NCI-H446 (cell line): ENCODE data around the gene TAP2.
"Not testable (repeated sequence)": the region's sequence is repeated elsewhere in the genome, so short reads cannot be mapped to it uniquely, and the experiment has no call there.

Experiments
- DNase-seq, 2 experiments: peaks; one replicate each; lab custom pipeline; 2025; lab: John Stamatoyannopoulos, UW

TAP2 gene

GRCh38 chr6:32838114-32838958 lies at the start of gene TAP2:
TSS of gene TAP2 (minus strand) at chr6:32838739. CDS start at chr6:32838233, 506 bp downstream.
- DNase-seq = peak; percentile 17 to 79

- peak in 1 of 2 experiments; percentile 34 for DNase-seq
These were observed 49.1 kb upstream of the TAP2 start for GRCh38 chr6:32887616-32888015.

- peak; percentile 47 to 82 for DNase-seq
These were observed 48.3 kb upstream of the TAP2 start for GRCh38 chr6:32886681-32887383.

GRCh38 chr6:32885698-32886286 lies 47.3 kb upstream of the TAP2 start:
- DNase-seq = peak; percentile 78 to 79

- no peak for DNase-seq
These were observed 45.2 kb upstream of the TAP2 start for GRCh38 chr6:32883789-32884188.

GRCh38 chr6:32882879-32883250 lies 44.3 kb upstream of the TAP2 start:
- DNase-seq = no peak

GRCh38 chr6:32880962-32881361 lies 42.4 kb upstream of the TAP2 start:
- not testable (repeated sequence) for DNase-seq

- DNase-seq = no peak
These were observed 41.2 kb upstream of the TAP2 start for GRCh38 chr6:32879691-32880090.

GRCh38 chr6:32876603-32877002 lies 38.1 kb upstream of the TAP2 start:
- DNase-seq = no peak

GRCh38 chr6:32873947-32874346 lies 35.4 kb upstream of the TAP2 start:
- DNase-seq = not testable (repeated sequence)

- peak; percentile 59 to 71 for DNase-seq
These were observed 29.8 kb upstream of the TAP2 start for GRCh38 chr6:32868257-32868788.

- DNase-seq = no peak
These were observed 29.2 kb upstream of the TAP2 start for GRCh38 chr6:32867554-32868256.

- DNase-seq = no peak
These were observed 28.5 kb upstream of the TAP2 start for GRCh38 chr6:32867022-32867477.

- no peak for DNase-seq
These were observed 27.3 kb upstream of the TAP2 start for GRCh38 chr6:32865724-32866443.

- no peak for DNase-seq
These were observed 24.2 kb upstream of the TAP2 start for GRCh38 chr6:32862725-32863124.

- no peak for DNase-seq
These were observed 22.1 kb upstream of the TAP2 start for GRCh38 chr6:32860674-32861073.

GRCh38 chr6:32858194-32858593 lies 19.7 kb upstream of the TAP2 start:
- no peak for DNase-seq

GRCh38 chr6:32857156-32857891 lies 18.8 kb upstream of the TAP2 start:
- no peak for DNase-seq

GRCh38 chr6:32855467-32856174 lies 17.1 kb upstream of the TAP2 start:
- no peak for DNase-seq
